Ureter (tissue), 1 donor: ENCODE measurements around the gene DNAH7. TPM values are rescaled to one million over a fixed set of nuclear protein-coding genes. Genes with fewer than 3 reads are reported as not detected.
"Not testable (repeated sequence)": the region's sequence is repeated elsewhere in the genome, so short reads cannot be mapped to it uniquely, and the experiment has no call there.

Source experiments
- DNase-seq: peaks from one replicate; pipeline ENCODE4 v3.0.0-alpha.2; 2020; ENCODE audit warnings: low spot score
- total RNA-seq: library from RNA; stranded (reverse); gene quantifications from one replicate; pipeline ENCODE4 v1.2.4, GENCODE V29; 2023
- donor health status: DM: yes; HTN: yes; CAD: no.

DNAH7 gene
- total RNA-seq, 1 donor from 2014 or later, result 5.5 TPM

GRCh38 chr2:195727106-195727505, 341.5 kb downstream of the DNAH7 start:
- DNase-seq, result no peak

- no peak for DNase-seq
These were observed 346.6 kb downstream of the DNAH7 start for GRCh38 chr2:195722075-195722474.

GRCh38 chr2:195721042-195721441, 347.6 kb downstream of the DNAH7 start:
- no peak for DNase-seq

- no peak for DNase-seq
These were observed 352.2 kb downstream of the DNAH7 start for GRCh38 chr2:195716466-195716865.

- DNase-seq, result no peak
These were observed 357.2 kb downstream of the DNAH7 start for GRCh38 chr2:195711478-195711877.

GRCh38 chr2:195709901-195710806, 358.5 kb downstream of the DNAH7 start:
- no peak for DNase-seq

GRCh38 chr2:195706161-195706900, 362.3 kb downstream of the DNAH7 start:
- no peak for DNase-seq

- no peak for DNase-seq
These were observed 368.2 kb downstream of the DNAH7 start for GRCh38 chr2:195700480-195700879.

GRCh38 chr2:195697681-195698220, 370.9 kb downstream of the DNAH7 start:
- no peak for DNase-seq

GRCh38 chr2:195696012-195696411, 372.6 kb downstream of the DNAH7 start:
- no peak for DNase-seq

GRCh38 chr2:195695002-195695631, 373.5 kb downstream of the DNAH7 start:
- no peak for DNase-seq

- DNase-seq, result no peak
These were observed 374.1 kb downstream of the DNAH7 start for GRCh38 chr2:195694553-195694952.

GRCh38 chr2:195692531-195692930, 376.1 kb downstream of the DNAH7 start:
- DNase-seq, result not testable (repeated sequence)

Other genes starting within 250 kb of the DNAH7 start
- gene STK17B, start 102.7 kb upstream of the DNAH7 start, total RNA-seq, result 29.7 TPM